ENCODE results near the gene NPTXR. TPM values are rescaled to one million over a fixed set of nuclear protein-coding genes. Genes with fewer than 3 reads are reported as not detected.

NPTXR gene
- polyA plus RNA-seq, 3 donors, result 0.04 TPM; not detected in 2

GRCh38 chr22:38826801-38827200, 17.0 kb downstream of the NPTXR start:
- Histone ChIP-seq H2AFZ (ENCODE audit: insufficient read depth, low read depth, low read length, poor library complexity, severe bottlenecking) (no peak overlapping the region), H3K4me3 (replicated peaks in 1 of 3; ENCODE audit: low read depth in 2 of 3, low read length in 3 of 3) (no peak overlapping the region), H3K27me3 (ENCODE audit: control insufficient read depth in 2 of 2, insufficient read depth in 2 of 2, low read length in 2 of 2) (no peaks in the 10 kb centered on the region), H3K27ac (ENCODE audit: low read depth in 1 of 2, low read length in 2 of 2) (no peak overlapping the region), H3K9me3 (replicated peaks in 1 of 2; ENCODE audit: control insufficient read depth in 1 of 2, insufficient read depth in 1 of 2, low read length in 2 of 2) (peaks cover 0 to 5% of the 10 kb centered on the region in 2 donors), H3K4me2 (replicated peaks; ENCODE audit: extremely low read depth, low read length, poor library complexity, severe bottlenecking) (no peak overlapping the region), H3K9ac (ENCODE audit: insufficient read depth, low read length, poor library complexity, severe bottlenecking) (no peak overlapping the region), H3K36me3 (replicated peaks in 1 of 2; ENCODE audit: control insufficient read depth in 1 of 2, insufficient read depth in 2 of 2, low read length in 2 of 2) (no peaks in the 10 kb centered on the region), H3K79me2 (ENCODE audit: insufficient read depth, low read length) (no peaks in the 10 kb centered on the region), H4K20me1 (ENCODE audit: insufficient read depth, low read length) (no peaks in the 10 kb centered on the region), H3K4me1 (ENCODE audit: control insufficient read depth in 1 of 2, insufficient read depth in 2 of 2, low read length in 2 of 2) (peaks cover 0 to 10% of the 10 kb centered on the region in 2 donors)
- peaks cover 0 to 9% (median 0%) of the 10 kb centered on the region in 3 donors for H3K27me3 Mint-ChIP-seq (ENCODE audit: low read depth in 3 of 3)
- intact Hi-C loops (cut with micrococcal nuclease), result loop anchor here in 1 of 2 donors (10.0 kb wide), 1 partner anchor 1088 kb away; no protein-coding TSS in a partner anchor
- no peak overlapping the region for H3K27ac Mint-ChIP-seq
- WGBS (ENCODE audit: insufficient coverage), result 100% methylated on average over 1 of the region's 5 CpGs
- peaks cover 0 to 4% (median 0%) of the 10 kb centered on the region in 7 donors for H3K9me3 Mint-ChIP-seq
- H3K36me3 Mint-ChIP-seq, result no peaks in the 10 kb centered on the region
- no peak overlapping the region for H3K4me3 Mint-ChIP-seq
- DNase-seq, result no peak
- TF ChIP-seq CTCF (IDR thresholded peaks at IDR 0.05), result no peak
- peaks cover 5% of the 10 kb centered on the region for H3K4me1 Mint-ChIP-seq

GRCh38 chr22:38826386-38826785, 17.4 kb downstream of the NPTXR start:
- intact Hi-C loops (cut with micrococcal nuclease), result loop anchor here in 1 of 2 donors (10.0 kb wide), 1 partner anchor 1088 kb away; no protein-coding TSS in a partner anchor
- no peak for TF ChIP-seq CTCF (IDR thresholded peaks at IDR 0.05)
- Histone ChIP-seq H2AFZ (ENCODE audit: insufficient read depth, low read depth, low read length, poor library complexity, severe bottlenecking) (no peak overlapping the region), H3K27me3 (ENCODE audit: control insufficient read depth in 2 of 2, insufficient read depth in 2 of 2, low read length in 2 of 2) (no peaks in the 10 kb centered on the region), H3K4me3 (replicated peaks in 1 of 3; ENCODE audit: low read depth in 2 of 3, low read length in 3 of 3) (no peak overlapping the region), H3K79me2 (ENCODE audit: insufficient read depth, low read length) (no peaks in the 10 kb centered on the region), H3K4me2 (replicated peaks; ENCODE audit: extremely low read depth, low read length, poor library complexity, severe bottlenecking) (no peak overlapping the region), H3K36me3 (replicated peaks in 1 of 2; ENCODE audit: control insufficient read depth in 1 of 2, insufficient read depth in 2 of 2, low read length in 2 of 2) (no peaks in the 10 kb centered on the region), H4K20me1 (ENCODE audit: insufficient read depth, low read length) (no peaks in the 10 kb centered on the region), H3K9me3 (replicated peaks in 1 of 2; ENCODE audit: control insufficient read depth in 1 of 2, insufficient read depth in 1 of 2, low read length in 2 of 2) (peaks cover 0 to 5% of the 10 kb centered on the region in 2 donors), H3K9ac (ENCODE audit: insufficient read depth, low read length, poor library complexity, severe bottlenecking) (no peak overlapping the region), H3K27ac (ENCODE audit: low read depth in 1 of 2, low read length in 2 of 2) (no peak overlapping the region), H3K4me1 (ENCODE audit: control insufficient read depth in 1 of 2, insufficient read depth in 2 of 2, low read length in 2 of 2) (peaks cover 0 to 8% of the 10 kb centered on the region in 2 donors)
- peaks cover 0 to 4% (median 0%) of the 10 kb centered on the region in 7 donors for H3K9me3 Mint-ChIP-seq
- no peaks in the 10 kb centered on the region for H3K36me3 Mint-ChIP-seq
- peaks cover 5% of the 10 kb centered on the region for H3K4me1 Mint-ChIP-seq
- DNase-seq, result no peak
- peaks cover 0 to 9% (median 0%) of the 10 kb centered on the region in 3 donors for H3K27me3 Mint-ChIP-seq (ENCODE audit: low read depth in 3 of 3)
- WGBS (ENCODE audit: insufficient coverage), result 91% methylated on average over 15 of the region's 16 CpGs
- H3K27ac Mint-ChIP-seq, result no peak overlapping the region
- no peak overlapping the region for H3K4me3 Mint-ChIP-seq
